HepG2 (cell line): ENCODE measurements around the gene RTF1. TPM values are rescaled to one million over a fixed set of nuclear protein-coding genes. Genes with fewer than 3 reads are reported as not detected.

ENCODE experiments used
- CREM ChIP-seq, 2 experiments: sonication (generic) in 1 of 2; formaldehyde crosslinking in 1 of 2; IDR thresholded peaks; 2 replicates each; pipeline versions ENCODE4 v1.4.0 to v1.6.1; 2016 to 2020; ENCODE audit warnings: antibody characterized with exemption in 1 of 2, mild to moderate bottlenecking in 1 of 2, missing genetic modification reagents in 1 of 2
- FOXA1 ChIP-seq, 2 experiments: fragments of 450-650 bp in 1 of 2; sonication (generic) in 1 of 2; formaldehyde crosslinking in 1 of 2; IDR thresholded peaks; 2 replicates each; pipeline versions ENCODE4 v1.4.0 to v1.6.1; 2016 to 2020; ENCODE audit warnings: missing genetic modification reagents in 1 of 2
- HINFP ChIP-seq: sonication (generic); formaldehyde crosslinking; IDR thresholded peaks from 2 replicates; pipeline ENCODE4 v1.4.0; 2020; ENCODE audit warnings: low read depth, mild to moderate bottlenecking, missing genetic modification reagents
- KDM3A ChIP-seq: IDR thresholded peaks from 2 replicates; pipeline ENCODE4 v1.6.1; 2018; ENCODE audit warnings: low read depth, missing compliant biosample characterization
- PAXIP1 ChIP-seq: sonication (generic); formaldehyde crosslinking; conservative IDR thresholded peaks from 2 replicates; pipeline ENCODE4 v1.4.0; 2020; ENCODE audit warnings: mild to moderate bottlenecking, missing genetic modification reagents, moderate library complexity
- PHF5A ChIP-seq: IDR thresholded peaks from one replicate; pipeline ENCODE4 v1.6.1; 2018; ENCODE audit warnings: low read depth, missing genetic modification reagents; ENCODE audit not compliant: unreplicated experiment
- POLR2G ChIP-seq: fragments of 200-400 bp; formaldehyde crosslinking; IDR thresholded peaks from 2 replicates; pipeline ENCODE4 v1.6.1; 2018; ENCODE audit warnings: mild to moderate bottlenecking, low read depth, low read length, moderate library complexity
- SATB2 ChIP-seq: sonication (generic); formaldehyde crosslinking; IDR thresholded peaks from 2 replicates; pipeline ENCODE4 v1.5.0; 2020; ENCODE audit warnings: missing genetic modification reagents
- ZBTB20 ChIP-seq: sonication (generic); formaldehyde crosslinking; IDR thresholded peaks from 2 replicates; pipeline ENCODE4 v1.8.1; 2023; ENCODE audit warnings: missing genetic modification reagents, low read depth, mild to moderate bottlenecking, borderline replicate concordance
- ZBTB25 ChIP-seq: IDR thresholded peaks from 2 replicates; pipeline ENCODE4 v1.6.1; 2018; ENCODE audit warnings: missing genetic modification reagents
- ZBTB34 ChIP-seq: sonication (generic); formaldehyde crosslinking; IDR thresholded peaks from 2 replicates; pipeline ENCODE4 v1.8.0; 2022; ENCODE audit warnings: mild to moderate bottlenecking, missing genetic modification reagents
- ZNF160 ChIP-seq: sonication (generic); formaldehyde crosslinking; IDR thresholded peaks from 2 replicates; pipeline ENCODE4 v1.8.0; 2022; ENCODE audit warnings: mild to moderate bottlenecking, inconsistent platforms, missing genetic modification reagents
- ZNF24 ChIP-seq: fragments of 450-650 bp; IDR thresholded peaks from 2 replicates; pipeline ENCODE4 v1.6.1; 2017; ENCODE audit warnings: antibody characterized with exemption, mild to moderate bottlenecking
- ZNF512 ChIP-seq: sonication (generic); formaldehyde crosslinking; IDR thresholded peaks from 2 replicates; pipeline ENCODE4 v1.4.0; 2020; ENCODE audit warnings: mild to moderate bottlenecking, missing genetic modification reagents
- ZNF777 ChIP-seq: sonication (generic); formaldehyde crosslinking; IDR thresholded peaks from 2 replicates; pipeline ENCODE4 v1.4.0; 2020; ENCODE audit warnings: missing genetic modification reagents
- ZNF782 ChIP-seq: sonication (generic); formaldehyde crosslinking; IDR thresholded peaks from 2 replicates; pipeline ENCODE4 v1.4.0; 2020; ENCODE audit warnings: missing genetic modification reagents, mild to moderate bottlenecking, borderline replicate concordance
- ZNF850 ChIP-seq: sonication (generic); formaldehyde crosslinking; conservative IDR thresholded peaks from 2 replicates; pipeline ENCODE4 v1.9.0; 2021; ENCODE audit warnings: mild to moderate bottlenecking, missing genetic modification reagents
- ZSCAN30 ChIP-seq: sonication (generic); formaldehyde crosslinking; IDR thresholded peaks from 2 replicates; pipeline ENCODE4 v1.5.0; 2020; ENCODE audit warnings: mild to moderate bottlenecking, missing genetic modification reagents
- polyA plus RNA-seq, 8 experiments: library from polyadenylated mRNA; depleted of rRNA in 3 of 8; stranded (reverse) in 7 of 8; unstranded in 1 of 8; fragments of >200 nt; fragmentation: Illumina TruSeq in 4 of 8; extraction: Trizol in 4 of 8; gene quantifications; 2 replicates each; pipeline versions ENCODE4 v1.2.1 to v1.2.3, GENCODE V29; 2011 to 2016; ENCODE audit warnings: low read depth in 4 of 8, missing spikeins in 1 of 8, mixed read lengths in 1 of 8; ENCODE audit not compliant: insufficient read depth in 1 of 8
- total RNA-seq, 5 experiments: library from RNA; depleted of rRNA; stranded (reverse); fragments of >200 nt; fragmentation: Illumina TruSeq; extraction: Trizol; gene quantifications; 2 replicates each; pipeline ENCODE4 v1.2.3, GENCODE V29; 2016; ENCODE audit warnings: low read depth in 1 of 5

The RTF1 gene
- total and polyA plus RNA-seq, 2 of the 13 experiments (the other 11 are each of a cell fraction or from before 2014, with no cell fraction given), result 13.9 to 17.9 TPM

GRCh38 chr15:41416742-41417417 is at the start of gene RTF1 (continued):
- peak; percentile 69 for TF ChIP-seq CREM (IDR thresholded peaks at IDR 0.05)
- no peak for TF ChIP-seq CREM (CRISPR knock-in tag; IDR thresholded peaks at IDR 0.05)
- TF ChIP-seq ZNF160 (CRISPR knock-in tag), result no peak
- TF ChIP-seq POLR2G, result peak; percentile 90
- no peak for TF ChIP-seq ZNF782
- no peak for TF ChIP-seq ZNF512 (CRISPR knock-in tag)
- no peak for TF ChIP-seq HINFP (CRISPR knock-in tag)
- TF ChIP-seq PAXIP1, result no peak; the same call in 1 of the 2 replicates
- TF ChIP-seq PHF5A (CRISPR knock-in tag), result no peak
- no peak for TF ChIP-seq ZBTB20
- no peak for TF ChIP-seq ZSCAN30 (CRISPR knock-in tag)
- TF ChIP-seq ZNF24, result no peak
- TF ChIP-seq FOXA1 (IDR thresholded peaks at IDR 0.05), result no peak
- 0 out of 2 replicates have a peak, but pooled peaks have one; percentile 4 for TF ChIP-seq FOXA1 (CRISPR knock-in tag; IDR thresholded peaks at IDR 0.05)
- no peak for TF ChIP-seq SATB2 (CRISPR knock-in tag)
- 0 out of 2 replicates have a peak, but pooled peaks have one; percentile 67 for TF ChIP-seq ZBTB34 (CRISPR knock-in tag)
- peak; percentile 51; the same call in 1 of the 2 replicates for TF ChIP-seq ZBTB25 (CRISPR knock-in tag)
- TF ChIP-seq ZNF850, result no peak
- TF ChIP-seq KDM3A (CRISPR knock-in tag), result no peak
- TF ChIP-seq ZNF777 (CRISPR knock-in tag), result no peak; the same call in 1 of the 2 replicates
